ENCODE measurements around the gene HCN4.
"Not testable (repeated sequence)": the region's sequence is repeated elsewhere in the genome, so short reads cannot be mapped to it uniquely, and the experiment has no call there.

DNA sequence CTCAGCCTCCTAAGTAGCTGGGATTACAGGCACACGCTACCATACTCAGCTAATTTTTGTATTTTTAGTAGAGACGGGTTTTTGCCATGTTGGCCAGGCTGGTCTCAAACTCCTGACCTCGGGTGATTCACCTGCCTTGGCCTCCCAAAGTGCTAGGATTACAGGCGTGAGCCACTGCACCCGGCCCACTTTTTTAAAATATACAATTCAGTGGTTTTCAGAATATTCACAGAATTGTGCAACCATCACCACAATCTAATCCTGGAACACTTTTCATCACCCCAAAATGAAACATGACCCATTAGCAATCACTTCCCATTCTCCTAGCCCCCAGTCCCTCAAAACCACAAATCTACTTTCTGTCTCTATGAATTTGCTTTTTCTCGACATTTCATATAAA is 31.5 kb upstream of the HCN4 start:
- TF ChIP-seq EZH2 (IDR thresholded peaks at IDR 0.05); POLR2AphosphoS5 (IDR thresholded peaks at IDR 0.05; ENCODE audit: borderline replicate concordance, low read depth, low read length); FOXP2 (optimal IDR thresholded peaks at IDR 0.05; ENCODE audit: control extremely low read depth, extremely low read length, insufficient read depth): not testable (repeated sequence)
